HG02763 (cell line): Measurements from ENCODE around the gene JAG1.

ENCODE experiments used
- ATAC-seq: cut with Tn5 transposase; IDR thresholded peaks from one replicate; pipeline ENCODE4 v1.9.1; 2021; ENCODE audit warnings: mild to moderate bottlenecking, moderate library complexity; ENCODE audit not compliant: unreplicated experiment

Gene JAG1

DNA sequence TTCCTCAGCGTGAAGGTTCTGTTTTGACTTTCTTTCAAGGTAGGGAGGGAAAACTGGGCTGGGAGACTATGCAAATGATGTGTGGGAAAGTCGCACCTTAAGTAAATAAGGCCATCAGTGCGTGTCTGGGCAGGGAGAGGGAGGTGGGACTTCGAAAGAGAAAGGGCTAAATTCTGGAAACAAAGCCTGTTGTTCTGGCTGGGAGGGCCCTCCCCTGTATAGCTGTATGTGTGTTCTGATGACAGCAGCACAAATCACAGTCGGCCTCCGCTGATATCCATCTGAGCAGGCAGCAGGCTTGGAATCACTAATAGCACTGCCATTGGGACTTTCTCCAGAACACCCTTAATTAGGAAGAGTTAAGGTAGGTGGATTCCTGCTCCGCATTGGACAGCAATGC is 19.2 kb downstream of the JAG1 start:
- peak; percentile 75 for ATAC-seq

DNA sequence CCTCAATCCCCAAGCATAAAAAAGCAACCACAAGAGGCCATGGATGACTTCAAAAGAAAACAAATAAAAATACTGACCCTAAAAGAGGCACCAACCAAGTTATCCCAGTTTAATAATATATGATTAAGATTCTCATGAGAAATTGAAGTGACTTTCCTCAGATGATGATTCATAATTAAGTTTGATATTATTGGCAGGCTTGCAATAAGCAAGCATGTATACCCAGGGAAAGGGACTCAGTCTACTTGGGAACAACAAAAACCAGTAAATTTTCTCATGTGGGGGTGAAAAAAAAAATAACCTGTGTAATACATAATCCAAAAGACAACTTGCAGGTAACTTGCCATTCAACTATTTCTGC is 19.6 kb downstream of the JAG1 start:
- no peak for ATAC-seq

- no peak for ATAC-seq
These were observed 20.1 kb downstream of the JAG1 start for GRCh38 chr20:10653599-10654249.

DNA sequence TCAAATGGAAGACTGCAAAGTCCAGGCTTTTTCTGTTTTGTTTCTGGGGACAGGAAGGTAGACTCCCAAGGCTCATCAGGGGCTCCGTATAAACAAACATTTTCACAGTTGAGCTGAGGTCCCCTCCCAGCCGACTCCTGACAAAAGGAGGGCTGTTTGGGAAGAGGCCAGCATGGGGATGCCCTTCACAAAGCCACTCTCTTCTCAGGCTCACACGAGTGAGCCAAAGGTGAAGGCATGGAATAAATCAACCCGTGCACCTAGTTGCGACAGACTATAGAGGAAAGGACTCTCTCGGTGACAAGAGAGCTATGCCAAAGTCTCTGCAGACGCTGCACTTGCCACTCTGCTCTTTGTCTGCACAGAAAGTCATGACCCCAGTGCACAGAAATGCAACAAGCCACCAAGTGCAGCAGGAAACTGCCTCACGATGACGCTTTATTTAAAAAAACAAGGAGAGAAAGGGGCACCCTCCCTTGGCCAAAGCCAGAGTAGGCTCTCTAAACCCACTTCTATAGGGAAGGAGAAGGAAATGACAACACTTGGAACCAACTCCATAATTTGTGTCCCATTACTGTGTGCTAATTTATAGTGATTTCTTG is 21.0 kb downstream of the JAG1 start:
- ATAC-seq, result no peak

DNA sequence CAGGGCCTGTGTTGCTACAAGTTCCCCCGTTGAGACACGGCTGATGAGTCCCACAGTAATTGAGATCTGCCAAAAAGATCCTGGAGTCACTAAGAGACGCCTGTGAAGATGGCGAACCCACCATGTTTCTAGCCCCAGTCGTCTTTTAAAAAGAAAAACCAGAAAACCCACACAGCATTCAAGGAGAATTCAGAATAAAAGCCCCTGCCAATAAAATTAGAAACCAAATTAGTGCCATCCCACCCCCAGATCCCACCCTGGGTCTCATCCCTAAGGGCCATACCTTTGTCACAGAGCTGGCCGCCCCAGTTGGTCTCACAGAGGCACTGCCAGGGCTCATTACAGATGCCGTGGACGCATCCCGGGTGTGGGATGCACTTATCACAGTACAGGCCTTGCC is 21.6 kb downstream of the JAG1 start:
- no peak for ATAC-seq

DNA sequence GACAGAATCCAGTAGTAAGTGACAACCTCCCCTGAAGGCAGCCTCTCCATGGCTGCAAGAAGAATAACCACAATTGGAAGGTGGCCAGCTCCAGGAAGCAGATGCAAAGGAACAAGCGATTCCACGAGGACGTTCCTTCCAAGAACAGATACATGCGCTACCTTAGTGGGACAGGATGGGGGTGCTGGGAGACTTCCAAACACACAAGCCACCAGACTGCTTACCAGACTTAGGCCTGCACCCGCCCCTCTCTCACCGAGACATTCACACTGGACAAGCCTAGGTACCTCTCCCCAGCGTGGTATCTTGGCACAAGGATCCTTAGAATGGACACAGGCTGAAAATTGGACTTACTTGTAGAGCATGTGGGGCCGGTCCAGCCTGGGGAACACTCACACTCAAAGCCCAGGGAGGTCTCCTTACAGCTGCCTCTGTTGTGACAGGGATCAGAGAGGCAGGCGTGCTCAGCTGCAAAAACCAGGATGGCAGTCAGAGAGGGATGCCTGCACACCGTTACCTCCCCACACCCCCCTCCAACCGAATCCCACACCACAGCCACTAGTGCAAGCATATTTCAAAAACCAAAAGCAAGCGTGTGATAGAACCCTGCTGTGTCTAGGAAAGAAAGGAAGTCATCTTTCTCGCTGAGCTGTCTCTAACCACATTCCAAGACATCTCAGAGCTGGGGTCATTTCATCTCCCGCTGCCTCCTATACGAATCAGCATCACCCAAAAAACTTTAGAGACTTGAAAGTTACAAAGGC is 22.4 kb downstream of the JAG1 start:
- no peak for ATAC-seq

GRCh38 chr20:10649797-10650160 is 24.0 kb downstream of the JAG1 start:
- ATAC-seq, result no peak

DNA sequence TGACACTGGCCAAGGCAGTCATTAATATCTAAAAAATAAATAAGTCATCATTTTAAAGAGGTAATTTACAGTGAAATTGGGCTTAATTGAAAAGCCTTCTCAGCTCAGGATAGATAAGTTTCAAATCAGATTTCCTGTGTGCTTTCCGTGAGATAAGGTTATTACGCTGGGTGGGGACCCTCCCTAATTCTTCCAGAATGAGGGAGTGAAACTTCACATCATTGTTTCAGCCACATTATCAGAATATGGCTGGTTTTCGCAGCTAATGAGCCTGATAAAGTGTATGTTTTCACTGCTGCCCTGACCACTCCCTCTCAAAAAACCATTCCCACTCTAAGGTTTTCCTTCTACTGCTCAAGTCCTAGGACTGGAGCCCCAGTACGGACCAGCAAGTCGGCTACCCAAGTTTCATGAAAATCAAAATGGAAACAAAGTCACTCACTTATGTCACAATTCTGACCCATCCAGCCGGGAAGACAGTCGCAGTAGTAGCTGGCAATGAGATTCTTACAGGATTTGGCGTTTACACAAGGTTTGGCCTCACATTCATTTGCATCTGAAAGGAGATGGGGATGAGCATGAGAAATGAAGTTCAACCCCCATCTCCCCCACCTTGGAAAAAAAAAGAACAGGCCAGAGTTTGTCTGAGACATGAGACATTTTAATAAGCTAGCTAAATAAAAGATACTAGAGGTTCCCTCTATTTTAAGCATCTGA is 24.6 kb downstream of the JAG1 start:
- ATAC-seq, result no peak

DNA sequence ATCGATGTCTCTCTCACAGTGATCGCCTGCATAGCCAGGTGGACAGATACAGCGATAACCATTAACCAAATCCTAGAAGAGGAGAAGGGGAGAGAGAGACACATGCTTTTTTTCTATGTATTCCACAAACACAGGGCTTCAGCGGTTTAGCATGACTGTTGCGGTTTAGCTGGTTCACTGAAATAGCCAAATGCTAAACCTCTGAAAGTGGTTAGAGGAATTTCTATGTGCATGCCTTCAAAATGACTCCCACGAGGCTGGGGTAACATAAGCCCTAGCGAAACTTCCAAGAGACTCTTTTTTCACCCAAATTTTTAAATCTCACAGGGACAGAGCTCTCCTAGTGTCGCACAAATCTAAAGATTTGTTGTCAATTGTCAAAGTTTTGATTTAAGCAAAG is 25.1 kb downstream of the JAG1 start:
- no peak for ATAC-seq

- no peak for ATAC-seq
These were observed 25.9 kb downstream of the JAG1 start for GRCh38 chr20:10647909-10648308.

GRCh38 chr20:10647471-10647870 is 26.3 kb downstream of the JAG1 start:
- no peak for ATAC-seq

GRCh38 chr20:10646886-10647420 is 26.8 kb downstream of the JAG1 start:
- no peak for ATAC-seq

DNA sequence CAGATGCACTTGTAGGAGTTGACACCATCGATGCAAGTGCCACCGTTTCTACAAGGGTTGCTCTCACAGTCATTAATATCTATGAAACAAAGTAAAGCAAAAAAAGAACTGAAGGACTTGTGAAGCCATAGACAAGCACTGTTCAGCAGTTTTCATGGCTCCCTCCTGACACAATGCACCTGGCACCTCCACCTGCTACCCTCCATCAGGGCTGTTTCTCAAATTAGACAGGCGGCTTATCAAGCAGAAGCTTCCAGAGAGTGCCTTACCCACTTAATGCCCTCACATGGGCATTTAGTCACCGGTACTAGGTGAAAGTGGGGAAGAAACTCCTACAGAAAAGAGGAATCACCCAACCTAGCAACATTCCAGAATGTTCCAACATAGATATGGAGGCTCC is 27.8 kb downstream of the JAG1 start:
- ATAC-seq, result no peak

GRCh38 chr20:10645205-10645570 is 28.6 kb downstream of the JAG1 start:
- no peak for ATAC-seq

GRCh38 chr20:10644458-10645204 is 29.2 kb downstream of the JAG1 start:
- no peak for ATAC-seq

- ATAC-seq, result no peak
These were observed 30.3 kb downstream of the JAG1 start for GRCh38 chr20:10643560-10643873.

- no peak for ATAC-seq
These were observed 30.8 kb downstream of the JAG1 start for GRCh38 chr20:10642856-10643559.

- ATAC-seq, result no peak
These were observed 31.9 kb downstream of the JAG1 start for GRCh38 chr20:10641893-10642292.

DNA sequence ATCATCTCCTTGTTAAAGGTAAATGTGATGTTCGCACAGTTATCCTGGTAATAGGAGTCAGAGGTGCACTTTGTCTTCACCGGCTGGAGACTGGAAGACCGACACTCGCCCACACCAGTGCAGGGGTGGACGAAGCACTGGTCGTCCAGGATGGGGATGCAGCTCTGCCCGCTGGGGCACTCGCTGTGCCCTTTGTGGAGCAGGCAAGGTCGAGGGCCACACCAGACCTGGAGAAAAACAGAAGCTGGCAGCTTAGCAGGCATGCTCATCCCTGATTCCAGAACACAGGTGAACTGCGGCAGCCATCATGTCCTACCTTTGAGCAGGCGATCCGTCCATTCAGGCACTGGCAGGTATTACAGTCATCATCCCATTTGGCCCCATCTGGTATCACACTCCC is 32.3 kb downstream of the JAG1 start:
- ATAC-seq, result no peak

DNA sequence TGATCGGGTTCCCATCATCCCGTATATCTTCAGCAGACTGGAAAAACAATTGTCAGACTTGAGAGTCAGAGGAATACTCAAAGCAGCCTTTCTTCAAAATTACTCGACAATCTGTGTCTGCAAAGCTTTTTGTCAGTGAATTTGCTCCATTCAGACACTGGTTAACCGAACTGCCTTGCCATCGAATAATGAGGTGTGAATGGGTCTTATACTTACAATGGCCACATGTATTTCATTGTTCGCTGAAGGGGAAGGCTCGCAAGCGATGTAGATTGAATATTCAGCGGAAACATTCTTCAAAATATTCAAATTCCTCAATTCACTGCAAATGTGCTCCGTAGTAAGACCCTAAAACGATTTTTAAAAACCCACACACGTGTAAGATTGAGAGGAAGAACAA is 32.9 kb downstream of the JAG1 start:
- ATAC-seq, result no peak
